Chondrocyte (in vitro differentiated cells): ENCODE results near the gene HSPG2. TPM values are rescaled to one million over a fixed set of nuclear protein-coding genes. Genes with fewer than 3 reads are reported as not detected.
A peak's percentile ranks its signal among the peaks of the same experiment; 100 is the strongest.

Source experiments
- DNase-seq: peaks from one replicate; pipeline ENCODE4 v3.0.0; 2021; ENCODE audit warnings: mixed read lengths, low spot score
- H3K27ac Mint-ChIP-seq: one replicate; pipeline ENCODE4 v1.8.0; 2021; ENCODE audit warnings: mild to moderate bottlenecking, moderate library complexity, mixed read lengths; ENCODE audit not compliant: unreplicated experiment
- H3K27me3 Mint-ChIP-seq: 2 replicates; pipeline ENCODE4 v1.8.0; 2021; ENCODE audit warnings: low read depth, mixed read lengths
- H3K36me3 Mint-ChIP-seq: 2 replicates; pipeline ENCODE4 v1.8.0; 2021; ENCODE audit warnings: low read depth, mixed read lengths
- H3K4me1 Mint-ChIP-seq: 2 replicates; pipeline ENCODE4 v1.8.0; 2021; ENCODE audit warnings: low read depth, mild to moderate bottlenecking, mixed read lengths
- H3K4me3 Mint-ChIP-seq: one replicate; pipeline ENCODE4 v1.8.0; 2021; ENCODE audit warnings: mild to moderate bottlenecking, moderate library complexity, mixed read lengths; ENCODE audit not compliant: unreplicated experiment
- H3K9me3 Mint-ChIP-seq: 2 replicates; pipeline ENCODE4 v1.8.0; 2021; ENCODE audit warnings: low read depth, mixed read lengths
- total RNA-seq: library from RNA; stranded (reverse); gene quantifications from 3 replicates; pipeline ENCODE4 v1.2.1, GENCODE V29; 2021
- TF ChIP-seq, protein P1 (sequence below): fragments of 200-600 bp; sonication (generic); IDR thresholded peaks from 2 replicates; pipeline ENCODE4 v1.5.0; 2021; ENCODE audit warnings: antibody characterized with exemption, mild to moderate bottlenecking, moderate library complexity

The HSPG2 gene
- total RNA-seq, 1 donor from 2014 or later = 481 TPM

DNA sequence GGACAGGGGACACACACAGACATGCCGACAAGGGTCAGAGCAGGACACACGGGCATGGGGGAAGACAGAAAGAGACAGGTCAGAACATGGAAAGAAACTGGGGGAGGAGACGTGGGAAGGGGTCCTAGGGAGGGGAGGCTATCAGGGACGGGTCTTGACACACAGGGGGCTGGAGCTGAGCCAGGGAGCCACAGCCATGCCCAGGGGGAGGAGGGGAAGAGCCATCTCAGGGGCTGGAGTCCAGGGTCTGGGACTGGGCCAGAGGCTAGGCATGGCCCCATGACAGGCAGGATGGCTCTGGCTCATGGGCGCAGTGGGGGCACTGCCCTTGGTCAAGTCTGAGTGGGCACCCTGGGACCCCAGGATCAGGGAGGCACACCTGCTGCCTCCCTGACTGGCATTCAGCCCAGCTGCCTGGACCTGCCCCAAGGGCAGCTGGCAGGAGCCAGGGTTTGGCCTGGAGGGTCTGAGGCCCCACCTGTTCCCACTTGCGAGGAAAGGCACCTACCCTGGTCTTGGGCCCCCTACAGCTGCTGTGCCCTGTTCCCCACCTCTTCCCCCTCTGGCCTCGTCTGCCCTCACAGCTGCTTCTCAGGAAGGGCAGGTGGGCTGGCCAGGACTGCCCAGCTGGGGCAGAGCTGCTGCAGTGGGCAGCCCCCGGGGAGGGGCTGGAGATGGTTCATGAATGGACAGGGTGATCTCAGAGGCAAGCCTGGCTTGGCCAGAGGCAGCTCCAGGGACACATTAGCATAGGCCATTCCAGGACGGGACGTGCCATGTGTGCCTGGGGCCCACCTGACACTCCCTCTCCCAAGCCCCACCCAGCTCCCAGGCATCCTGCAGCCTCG, 42.9 kb downstream of the HSPG2 start:
- Mint-ChIP-seq H3K9me3 (no peaks in the 10 kb centered on the region), H3K36me3 (peaks cover 19% of the 10 kb centered on the region), H3K4me3 (no peak overlapping the region), H3K4me1 (peaks cover 37% of the 10 kb centered on the region), H3K27me3 (no peaks in the 10 kb centered on the region), H3K27ac (no peak overlapping the region)
- DNase-seq = no peak
- TF ChIP-seq, protein P1, sequence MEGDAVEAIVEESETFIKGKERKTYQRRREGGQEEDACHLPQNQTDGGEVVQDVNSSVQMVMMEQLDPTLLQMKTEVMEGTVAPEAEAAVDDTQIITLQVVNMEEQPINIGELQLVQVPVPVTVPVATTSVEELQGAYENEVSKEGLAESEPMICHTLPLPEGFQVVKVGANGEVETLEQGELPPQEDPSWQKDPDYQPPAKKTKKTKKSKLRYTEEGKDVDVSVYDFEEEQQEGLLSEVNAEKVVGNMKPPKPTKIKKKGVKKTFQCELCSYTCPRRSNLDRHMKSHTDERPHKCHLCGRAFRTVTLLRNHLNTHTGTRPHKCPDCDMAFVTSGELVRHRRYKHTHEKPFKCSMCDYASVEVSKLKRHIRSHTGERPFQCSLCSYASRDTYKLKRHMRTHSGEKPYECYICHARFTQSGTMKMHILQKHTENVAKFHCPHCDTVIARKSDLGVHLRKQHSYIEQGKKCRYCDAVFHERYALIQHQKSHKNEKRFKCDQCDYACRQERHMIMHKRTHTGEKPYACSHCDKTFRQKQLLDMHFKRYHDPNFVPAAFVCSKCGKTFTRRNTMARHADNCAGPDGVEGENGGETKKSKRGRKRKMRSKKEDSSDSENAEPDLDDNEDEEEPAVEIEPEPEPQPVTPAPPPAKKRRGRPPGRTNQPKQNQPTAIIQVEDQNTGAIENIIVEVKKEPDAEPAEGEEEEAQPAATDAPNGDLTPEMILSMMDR = no peak

DNA sequence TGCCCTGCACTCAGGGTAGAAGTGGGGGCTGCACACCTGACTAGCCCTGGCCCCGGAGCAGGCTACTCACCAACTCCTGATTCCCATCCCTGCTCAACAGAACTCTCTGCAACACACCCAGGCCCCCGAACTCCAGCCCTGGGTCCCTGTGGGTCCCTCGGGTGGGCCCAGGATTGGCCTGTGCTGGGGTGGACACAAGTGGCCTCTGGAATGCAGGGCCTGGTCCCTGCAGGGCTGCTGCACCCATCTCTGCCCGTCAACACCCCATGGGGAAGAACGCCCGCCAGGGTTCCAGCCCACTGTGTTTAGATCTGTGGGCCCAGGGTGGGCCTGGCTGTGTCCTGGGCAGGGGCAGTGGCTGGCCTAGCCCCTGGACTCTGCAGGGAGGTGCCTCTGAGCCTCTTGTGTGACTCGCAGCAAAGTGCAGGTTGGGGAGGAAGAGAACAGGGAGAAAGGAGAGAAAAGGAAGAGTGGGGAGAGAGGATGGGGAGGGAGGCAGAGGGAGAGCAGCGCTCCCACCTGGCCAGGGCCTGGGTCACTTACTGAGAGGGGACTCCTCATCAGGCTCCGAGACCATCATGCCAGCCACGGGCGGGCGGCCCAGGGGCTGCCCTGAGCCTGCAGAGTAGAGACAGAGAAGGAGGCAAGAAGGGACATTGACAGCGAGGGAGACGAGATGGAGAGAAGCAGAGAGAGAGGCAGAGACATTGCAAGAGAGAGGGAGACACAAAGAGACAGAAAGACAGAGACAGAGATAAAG, 43.9 kb downstream of the HSPG2 start:
- no peak for DNase-seq
- Mint-ChIP-seq H3K4me3 (no peak overlapping the region), H3K27me3 (no peaks in the 10 kb centered on the region)

DNA sequence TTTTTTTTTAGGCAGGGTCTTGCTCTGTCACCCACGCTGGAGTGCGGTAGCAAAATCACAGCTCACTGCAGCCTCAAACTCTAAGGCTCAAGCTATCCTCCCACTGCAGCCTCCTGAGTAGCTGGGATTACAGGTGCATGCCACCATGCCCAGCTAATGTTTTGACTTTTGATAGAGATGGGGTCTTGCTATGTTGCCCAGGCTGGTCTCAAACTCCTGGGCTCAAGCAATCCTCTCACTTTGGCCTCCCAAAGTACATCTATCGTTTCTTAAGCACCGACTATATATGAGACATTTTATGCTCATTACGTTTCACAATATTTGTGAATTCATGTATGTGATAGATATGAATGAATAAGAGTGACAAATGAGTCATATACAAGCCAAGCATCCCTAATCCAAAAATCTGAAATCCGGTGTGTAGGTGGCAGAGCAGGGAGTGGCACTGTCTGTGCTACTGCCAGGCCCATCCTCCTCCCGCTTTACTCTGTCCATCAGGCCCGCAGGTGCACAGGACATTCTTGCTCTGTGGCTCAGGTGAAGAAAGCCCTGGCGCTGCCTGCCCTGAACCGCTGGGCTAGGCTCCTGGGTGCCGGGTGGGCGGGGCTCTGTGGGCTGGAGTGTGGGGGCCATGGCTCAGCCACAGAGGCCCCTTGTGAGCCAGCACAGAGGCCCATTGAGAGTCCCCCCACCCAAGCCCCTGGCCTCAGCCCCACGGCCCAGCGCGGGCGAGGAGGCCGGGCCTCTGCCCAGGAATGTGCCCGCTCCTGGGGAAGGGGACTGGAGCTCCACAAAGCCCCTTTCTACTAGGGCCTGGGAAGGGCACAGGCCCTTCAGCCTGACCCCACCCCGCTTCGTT, 45.3 kb downstream of the HSPG2 start:
- H3K27ac Mint-ChIP-seq = no peak overlapping the region
- no peaks in the 10 kb centered on the region for H3K9me3 Mint-ChIP-seq
- no peaks in the 10 kb centered on the region for H3K27me3 Mint-ChIP-seq
- H3K36me3 Mint-ChIP-seq = peaks cover 33% of the 10 kb centered on the region
- no peak overlapping the region for H3K4me3 Mint-ChIP-seq
- peaks cover 13% of the 10 kb centered on the region for H3K4me1 Mint-ChIP-seq
- TF ChIP-seq, protein P1 = no peak
- no peak for DNase-seq

More for the DNA sequence above, 43.9 kb downstream of the HSPG2 start:
- TF ChIP-seq, protein P1 = no peak
- peaks cover 27% of the 10 kb centered on the region for H3K4me1 Mint-ChIP-seq
- H3K27ac Mint-ChIP-seq = peak overlapping the region; percentile 76
- H3K9me3 Mint-ChIP-seq = no peaks in the 10 kb centered on the region
- peaks cover 27% of the 10 kb centered on the region for H3K36me3 Mint-ChIP-seq

DNA sequence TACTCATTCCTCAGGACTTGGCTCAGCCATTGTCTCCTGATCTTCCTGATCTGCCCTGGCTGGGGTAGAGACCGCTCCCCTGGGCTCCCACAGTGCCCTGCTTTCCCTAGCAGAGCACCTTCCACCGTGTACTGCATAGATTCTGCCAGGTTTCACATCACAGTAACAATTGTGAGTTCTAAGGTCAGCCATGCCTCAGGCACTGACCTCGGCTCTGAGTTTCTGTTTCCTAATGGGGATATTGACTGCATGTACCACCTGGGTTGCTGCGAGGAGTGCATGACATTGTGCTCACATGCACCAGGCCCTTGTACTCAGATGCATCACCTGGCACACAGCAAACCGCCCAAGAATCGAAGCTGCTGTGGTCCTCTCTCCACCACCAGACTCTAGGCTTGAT, 46.0 kb downstream of the HSPG2 start:
- DNase-seq = no peak
- H3K36me3 Mint-ChIP-seq = peaks cover 39% of the 10 kb centered on the region
- H3K4me3 Mint-ChIP-seq = no peak overlapping the region

More for the DNA sequence above, 46.0 kb downstream of the HSPG2 start:
- H3K27me3 Mint-ChIP-seq = no peaks in the 10 kb centered on the region
- H3K4me1 Mint-ChIP-seq = peaks cover 6% of the 10 kb centered on the region
- TF ChIP-seq, protein P1 = no peak
- H3K9me3 Mint-ChIP-seq = no peaks in the 10 kb centered on the region
- H3K27ac Mint-ChIP-seq = no peak overlapping the region
